Tibial nerve (tissue), 4 donors: ENCODE data around the gene CIITA. TPM values are rescaled to one million over a fixed set of nuclear protein-coding genes. Genes with fewer than 3 reads are reported as not detected.
A peak's percentile ranks its signal among the peaks of the same experiment; 100 is the strongest.

ENCODE experiments used
- DNase-seq, 2 donors: peaks; one replicate each; pipeline ENCODE4 v3.0.0-alpha.2; 2019; ENCODE audit warnings: low spot score in 2 of 2
- H3K27ac ChIP-seq, 4 donors: fragments of 200-600 bp; sonication (generic) in 3 of 4; one replicate each; pipeline ENCODE4 v1.5.1; 2017 to 2019; ENCODE audit warnings: mild to moderate bottlenecking in 1 of 4
- H3K27me3 ChIP-seq, 2 donors: fragments of 200-600 bp; sonication (generic) in 1 of 2; one replicate each; pipeline versions ENCODE4 v1.5.1 to v1.6.0; 2017 to 2019
- H3K36me3 ChIP-seq, 3 donors: fragments of 200-600 bp; sonication (generic); one replicate each; pipeline ENCODE4 v1.5.1; 2018 to 2019
- H3K4me1 ChIP-seq, 4 donors: fragments of 200-600 bp; sonication (generic) in 3 of 4; one replicate each; pipeline ENCODE4 v1.5.1; 2017 to 2019
- H3K4me3 ChIP-seq, 4 donors: fragments of 200-600 bp; sonication (generic) in 3 of 4; one replicate each; pipeline ENCODE4 v1.5.1; 2017 to 2019; ENCODE audit warnings: mild to moderate bottlenecking in 1 of 4, moderate library complexity in 1 of 4
- H3K9me3 ChIP-seq, 4 donors: fragments of 200-600 bp; sonication (generic) in 3 of 4; one replicate each; pipeline ENCODE4 v1.5.1; 2017 to 2019
- CTCF ChIP-seq, 5 experiments: fragments of 200-600 bp in 3 of 5; fragments of 450-650 bp in 2 of 5; sonication (generic) in 3 of 5; IDR thresholded peaks; one replicate each; pipeline ENCODE4 v1.5.1; 2016 to 2019; ENCODE audit warnings: antibody characterized with exemption in 5 of 5, mild to moderate bottlenecking in 3 of 5, moderate library complexity in 2 of 5
- EP300 ChIP-seq, 2 donors: sonication (generic); formaldehyde crosslinking; IDR thresholded peaks; one replicate each; pipeline ENCODE4 v1.6.1; 2017; ENCODE audit warnings: antibody characterized with exemption in 2 of 2, mild to moderate bottlenecking in 1 of 2
- POLR2A ChIP-seq, 2 donors: fragments of 450-650 bp; IDR thresholded peaks; one replicate each; pipeline ENCODE4 v1.6.1; 2017; ENCODE audit warnings: antibody characterized with exemption in 2 of 2, mild to moderate bottlenecking in 2 of 2, moderate library complexity in 2 of 2
- WGBS, 2 donors: methylation state at CpG; one replicate each; pipeline ENCODE4 v1.1.5; 2018; 5-methylcytosine and 5-hydroxymethylcytosine counted together
- total RNA-seq, 4 donors: library from RNA; depleted of rRNA; stranded (reverse); fragments of >200 nt; gene quantifications; one replicate each; pipeline ENCODE4 v1.1.0, GENCODE V29; 2016

Gene CIITA
- total RNA-seq, 4 donors from 2014 or later = 7.5 to 38.7 (median 17.8) TPM

GRCh38 chr16:10836174-10836853 lies 40.7 kb upstream of the CIITA start:
- Histone ChIP-seq H3K27ac (no peak overlapping the region), H3K9me3 (no peaks in the 10 kb centered on the region), H3K4me3 (no peak overlapping the region), H3K27me3 (no peaks in the 10 kb centered on the region), H3K36me3 (no peaks in the 10 kb centered on the region), H3K4me1 (no peaks in the 10 kb centered on the region)
- TF ChIP-seq POLR2A (IDR thresholded peaks at IDR 0.05) (no peak), CTCF (IDR thresholded peaks at IDR 0.05) (no peak), EP300 (IDR thresholded peaks at IDR 0.05) (no peak)
- no peak for DNase-seq
- WGBS, 2 donors = 89 to 92% methylated on average over 1 of the region's 1 CpG

GRCh38 chr16:10838621-10839278 lies 38.3 kb upstream of the CIITA start:
- Histone ChIP-seq H3K4me1 (no peaks in the 10 kb centered on the region), H3K4me3 (no peak overlapping the region), H3K27me3 (no peaks in the 10 kb centered on the region), H3K9me3 (no peaks in the 10 kb centered on the region), H3K36me3 (no peaks in the 10 kb centered on the region), H3K27ac (no peak overlapping the region)
- WGBS, 2 donors = 85 to 89% methylated on average over 8 to 10 of the region's 10 CpGs
- DNase-seq = no peak
- TF ChIP-seq CTCF (IDR thresholded peaks at IDR 0.05) (no peak), POLR2A (IDR thresholded peaks at IDR 0.05) (no peak), EP300 (IDR thresholded peaks at IDR 0.05) (no peak)

- Histone ChIP-seq H3K4me1 (no peaks in the 10 kb centered on the region), H3K4me3 (no peak overlapping the region), H3K36me3 (no peaks in the 10 kb centered on the region), H3K9me3 (no peaks in the 10 kb centered on the region), H3K27ac (no peak overlapping the region), H3K27me3 (no peaks in the 10 kb centered on the region)
- TF ChIP-seq CTCF (IDR thresholded peaks at IDR 0.05) (no peak), EP300 (IDR thresholded peaks at IDR 0.05) (no peak), POLR2A (IDR thresholded peaks at IDR 0.05) (no peak)
- no peak for DNase-seq
- WGBS, 2 donors = 44 to 52% methylated on average over 6 of the region's 6 CpGs
Observed at GRCh38 chr16:10839279-10839666, 37.7 kb upstream of the CIITA start.

GRCh38 chr16:10840703-10841102 lies 36.3 kb upstream of the CIITA start:
- no peak overlapping the region for H3K27ac ChIP-seq
- no peak for DNase-seq
- no peaks in the 10 kb centered on the region for H3K9me3 ChIP-seq
- WGBS, 2 donors = 64 to 69% methylated on average over 16 of the region's 16 CpGs
- H3K36me3 ChIP-seq = no peaks in the 10 kb centered on the region
- TF ChIP-seq POLR2A (IDR thresholded peaks at IDR 0.05) (no peak), CTCF (IDR thresholded peaks at IDR 0.05) (no peak), EP300 (IDR thresholded peaks at IDR 0.05) (no peak)
- no peaks in the 10 kb centered on the region for H3K27me3 ChIP-seq
- no peaks in the 10 kb centered on the region for H3K4me1 ChIP-seq
- H3K4me3 ChIP-seq = no peak overlapping the region

GRCh38 chr16:10846213-10846998 lies 30.6 kb upstream of the CIITA start:
- H3K36me3 ChIP-seq = no peaks in the 10 kb centered on the region
- H3K27me3 ChIP-seq = no peaks in the 10 kb centered on the region
- H3K4me3 ChIP-seq = no peak overlapping the region
- TF ChIP-seq CTCF (IDR thresholded peaks at IDR 0.05) = no peak
- TF ChIP-seq POLR2A (IDR thresholded peaks at IDR 0.05) = no peak
- no peak for TF ChIP-seq EP300 (IDR thresholded peaks at IDR 0.05)
- WGBS, 2 donors = 89 to 91% methylated on average over 14 of the region's 14 CpGs
- H3K27ac ChIP-seq = peak overlapping the region in 1 of 4 donors; percentile 63
- DNase-seq = no peak
- no peaks in the 10 kb centered on the region for H3K9me3 ChIP-seq
- no peaks in the 10 kb centered on the region for H3K4me1 ChIP-seq
